GM12878 (cell line): ENCODE data around the gene TLK2. TPM values are rescaled to one million over a fixed set of nuclear protein-coding genes. Genes with fewer than 3 reads are reported as not detected.
A peak's percentile ranks its signal among the peaks of the same experiment; 100 is the strongest.
"Not testable (repeated sequence)": the region's sequence is repeated elsewhere in the genome, so short reads cannot be mapped to it uniquely, and the experiment has no call there.

Source experiments
- ATAC-seq: fragments of 200-7000 bp; cut with Tn5 transposase; 3 replicates; pipeline ENCODE4 v1.9.1; 2020; ENCODE audit warnings: mild to moderate bottlenecking, moderate library complexity
- BruUV-seq: library from RNA; stranded (reverse); fragments of 400-500 nt; replicated peaks from 2 replicates; lab custom pipeline; 2021; lab: Mats Ljungman, UMichigan
- CTCF ChIA-PET: fragments of 300-600 bp; sonication (Branson Sonifier 250); formaldehyde crosslinking; extraction: SDS; loops from one replicate; lab custom pipeline; 2021; ENCODE audit warnings: inconsistent platforms; lab: Yijun Ruan, JAX
- POLR2A ChIA-PET: fragments of 350-600 bp; formaldehyde crosslinking; extraction: SDS; loops from one replicate; lab custom pipeline; 2021; ENCODE audit warnings: inconsistent platforms; lab: Charles Lee
- RAD21 ChIA-PET: fragments of 300-600 bp; sonication (Branson Sonifier 250); formaldehyde crosslinking; loops from one replicate; lab custom pipeline; 2023; ENCODE audit warnings: antibody characterized with exemption; ENCODE audit not compliant: unreplicated experiment; lab: Charles Lee
- SMC1A ChIA-PET: fragments of 300-600 bp; sonication (Branson Sonifier 250); formaldehyde crosslinking; loops from one replicate; lab custom pipeline; 2023; ENCODE audit not compliant: unreplicated experiment, uncharacterized antibody; lab: Charles Lee
- DNase-seq: peaks from one replicate; pipeline ENCODE4 v3.0.0-alpha.2; 2011; ENCODE audit warnings: low read depth, low spot score
- FAIRE-seq: peaks from 3 replicates; lab custom pipeline; 2011; peaks lifted over from hg19 to GRCh38; lab: Jason Lieb, UNC
- H2AFZ ChIP-seq: 2 replicates; pipeline ENCODE4 v1.6.0; 2011; ENCODE audit warnings: low read depth, low read length, control low read depth; ENCODE audit not compliant: control insufficient read depth
- H3K27ac ChIP-seq: 2 replicates; pipeline ENCODE4 v1.5.1; 2011; ENCODE audit warnings: control low read depth; ENCODE audit not compliant: control insufficient read depth, insufficient read depth
- H3K27me3 ChIP-seq, 2 experiments: replicated peaks in 1 of 2; 2 replicates each; pipeline versions ENCODE4 v1.6.0 to v1.6.1; 2011; ENCODE audit warnings: low read length in 1 of 2; ENCODE audit not compliant: control insufficient read depth in 2 of 2, insufficient read depth in 2 of 2
- H3K36me3 ChIP-seq, 2 experiments: 2 replicates each; pipeline ENCODE4 v1.5.1; 2011; ENCODE audit warnings: low read length in 1 of 2; ENCODE audit not compliant: control insufficient read depth in 2 of 2, insufficient read depth in 2 of 2
- H3K4me1 ChIP-seq: 2 replicates; pipeline ENCODE4 v1.6.1; 2011; ENCODE audit warnings: mild to moderate bottlenecking, low read length, moderate library complexity, mixed read lengths; ENCODE audit not compliant: control insufficient read depth, insufficient read depth
- H3K4me2 ChIP-seq: 2 replicates; pipeline ENCODE4 v1.6.0; 2011; ENCODE audit warnings: control low read depth; ENCODE audit not compliant: control insufficient read depth, insufficient read depth
- H3K4me3 ChIP-seq: fragments of 200-600 bp; sonication (generic); 2 replicates; pipeline ENCODE4 v1.5.1; 2016
- H3K79me2 ChIP-seq: 2 replicates; pipeline ENCODE4 v1.6.0; 2011; ENCODE audit warnings: low read length; ENCODE audit not compliant: control insufficient read depth, insufficient read depth
- H3K9ac ChIP-seq: 2 replicates; pipeline ENCODE4 v1.8.0; 2011; ENCODE audit warnings: low read length, control low read depth, mixed read lengths; ENCODE audit not compliant: control insufficient read depth, insufficient read depth
- H3K9me3 ChIP-seq: replicated peaks from 3 replicates; pipeline ENCODE4 v1.5.1; 2011; ENCODE audit warnings: mild to moderate bottlenecking, low read length; ENCODE audit not compliant: control insufficient read depth, insufficient read depth
- H4K20me1 ChIP-seq: 2 replicates; pipeline ENCODE4 v1.6.0; 2011; ENCODE audit not compliant: control insufficient read depth, insufficient read depth
- BACH1 ChIP-seq: fragments of 450-650 bp; IDR thresholded peaks from 2 replicates; pipeline ENCODE4 v1.6.1; 2017; ENCODE audit warnings: mild to moderate bottlenecking, borderline replicate concordance
- BCL11A ChIP-seq: IDR thresholded peaks from 2 replicates; pipeline ENCODE4 v1.6.1; 2011; ENCODE audit warnings: low read depth, low read length
- EED ChIP-seq: sonication (generic); IDR thresholded peaks from 2 replicates; pipeline ENCODE4 v1.6.1; 2016; ENCODE audit warnings: antibody characterized with exemption, low read depth
- MTA2 ChIP-seq: fragments of 450-650 bp; IDR thresholded peaks from 2 replicates; pipeline ENCODE4 v1.6.1; 2016; ENCODE audit warnings: low read depth, mild to moderate bottlenecking, moderate library complexity
- NFIC ChIP-seq: IDR thresholded peaks from 2 replicates; pipeline ENCODE4 v1.6.1; 2012; ENCODE audit warnings: low read depth, mild to moderate bottlenecking, inconsistent platforms, low read length, moderate library complexity
- RUNX3 ChIP-seq: IDR thresholded peaks from 2 replicates; pipeline ENCODE4 v1.6.1; 2012; ENCODE audit warnings: low read length, inconsistent platforms
- TCF12 ChIP-seq: IDR thresholded peaks from 2 replicates; pipeline ENCODE4 v1.6.1; 2011; ENCODE audit warnings: low read depth, mild to moderate bottlenecking, low read length
- TCF3 ChIP-seq: IDR thresholded peaks from 2 replicates; pipeline ENCODE4 v1.6.1; 2012; ENCODE audit warnings: low read depth, mild to moderate bottlenecking, low read length, borderline replicate concordance; ENCODE audit not compliant: insufficient read depth
- ZNF384 ChIP-seq: IDR thresholded peaks from 2 replicates; pipeline ENCODE4 v1.6.1; 2012; ENCODE audit warnings: low read depth, mild to moderate bottlenecking, low read length, improper control_type of control experiment, borderline replicate concordance
- WGBS: methylation state at CpG from one replicate; pipeline ENCODE4 v1.1.6; 2016; ENCODE audit warnings: low lambda C conversion rate; ENCODE audit not compliant: insufficient replicate concordance, insufficient coverage; ENCODE audit errors: missing lambda C conversion rate; 5-methylcytosine and 5-hydroxymethylcytosine counted together
- in situ Hi-C: fragments of 300-500 bp; cut with MboI; formaldehyde crosslinking; loops from 9 replicates; pipeline ENCODE4 v1.14.3; 2018; ENCODE audit warnings: mixed read lengths
- intact Hi-C: fragments of 100-400 bp; cut with micrococcal nuclease; formaldehyde crosslinking; loops from one replicate; pipeline ENCODE4 v1.14.2; 2022; ENCODE audit not compliant: unreplicated experiment
- polyA plus RNA-seq, 11 experiments: library from polyadenylated mRNA; depleted of rRNA in 4 of 11; unstranded in 6 of 11; stranded (reverse) in 5 of 11; fragments of >200 nt; fragmentation: Nextera tagmentation in 4 of 11; fragmentation: Illumina TruSeq in 1 of 11; extraction: Ambion mirVana in 4 of 11; extraction: Trizol in 1 of 11; gene quantifications; 1 replicate in 1 of 11; 2 replicates in 10 of 11; pipeline versions ENCODE4 v1.2.1 to v1.2.3, GENCODE V29; 2011 to 2016; ENCODE audit warnings: inconsistent platforms in 2 of 11, missing spikeins in 2 of 11, low read depth in 1 of 11
- total RNA-seq, 4 experiments: library from RNA; depleted of rRNA in 3 of 4; stranded (reverse); fragments of >200 nt in 3 of 4; fragmentation: Illumina TruSeq in 1 of 4; extraction: Trizol in 1 of 4; gene quantifications; 2 replicates each; pipeline versions ENCODE4 v1.2.1 to v1.2.3, GENCODE V29; 2013 to 2021

TLK2 gene
- total and polyA plus RNA-seq, 10 of the 15 experiments (the other 5 are each of a cell fraction or from before 2014, with no cell fraction given) = 12.1 to 51.2 (median 27.5) TPM

GRCh38 chr17:62453041-62453440, 25.6 kb upstream of the TLK2 start:
- in situ Hi-C loops, H3K79me2 ChIP-seq, BruUV-seq, H2AFZ ChIP-seq, intact Hi-C loops, H4K20me1 ChIP-seq, CTCF ChIA-PET, H3K36me3 ChIP-seq, FAIRE-seq, H3K27me3 ChIP-seq, ATAC-seq, H3K9me3 ChIP-seq, DNase-seq, H3K4me3 ChIP-seq, H3K9ac ChIP-seq: not testable (repeated sequence)
- RAD21 ChIA-PET = interaction anchor here (1.3 kb wide), 1 partner anchor 29 kb away, joined by 4 read pairs; no protein-coding TSS in a partner anchor
- POLR2A ChIA-PET = interaction anchor here (0.7 kb wide), 1 partner anchor 20 kb away, joined by 3 read pairs; no protein-coding TSS in a partner anchor
- peaks cover 39% of the 10 kb centered on the region for H3K4me1 ChIP-seq
- 56% methylated on average over 5 of the region's 5 CpGs for WGBS
- H3K27ac ChIP-seq = peak overlapping the region; percentile 52
- 0 out of 2 replicates have a peak overlapping the region, but pooled peaks have one; percentile 17 for H3K4me2 ChIP-seq
- SMC1A ChIA-PET = interaction anchor here (1.3 kb wide), 1 partner anchor 31 kb away, joined by 3 read pairs; no protein-coding TSS in a partner anchor

GRCh38 chr17:62453656-62454055, 25.0 kb upstream of the TLK2 start:
- peak; percentile 59 for FAIRE-seq
- ChIA-PET CTCF (interaction anchor here (0.6 to 1.7 kb wide), 2 partner anchors 32 to 590 kb away, joined by 4 to 5 read pairs; no protein-coding TSS in a partner anchor), SMC1A (interaction anchor here (1.2 to 1.3 kb wide), 2 partner anchors 31 to 54 kb away, joined by 3 read pairs; no protein-coding TSS in a partner anchor), RAD21 (interaction anchor here (1.3 kb wide), 1 partner anchor 28 kb away, joined by 4 read pairs; no protein-coding TSS in a partner anchor), POLR2A (interaction anchor here (0.7 kb wide), 1 partner anchor 19 kb away, joined by 3 read pairs; no protein-coding TSS in a partner anchor)
- peak; percentile 76; the same call in 1 of the 2 replicates for TF ChIP-seq ZNF384
- TF ChIP-seq MTA2 = peak; percentile 64
- TF ChIP-seq TCF12 = 0 out of 2 replicates have a peak, but pooled peaks have one; percentile 26
- 0 out of 2 replicates have a peak, but pooled peaks have one; percentile 5 for TF ChIP-seq EED
- TF ChIP-seq BACH1 = peak; percentile 44; the same call in 1 of the 2 replicates
- TF ChIP-seq TCF3 = peak; percentile 47; the same call in 1 of the 2 replicates
- 0 out of 2 replicates have a peak, but pooled peaks have one; percentile 27 for TF ChIP-seq BCL11A
- peak; percentile 59 for TF ChIP-seq RUNX3
- 0 out of 2 replicates have a peak, but pooled peaks have one; percentile 10 for TF ChIP-seq NFIC
- H3K27ac ChIP-seq = peak overlapping the region; percentile 89
- H3K27me3 ChIP-seq, BruUV-seq, intact Hi-C loops, in situ Hi-C loops, H3K36me3 ChIP-seq, H4K20me1 ChIP-seq, DNase-seq, H2AFZ ChIP-seq, H3K79me2 ChIP-seq, H3K9me3 ChIP-seq: not testable (repeated sequence)
- H3K9ac ChIP-seq = peak overlapping the region; percentile 40
- ATAC-seq = peak; percentile 23
- H3K4me2 ChIP-seq = peak overlapping the region; percentile 83
- 22% methylated on average over 4 of the region's 4 CpGs for WGBS
- H3K4me3 ChIP-seq = peak overlapping the region; percentile 60; the same call in 1 of the 2 replicates
- peaks cover 44% of the 10 kb centered on the region for H3K4me1 ChIP-seq
